K562 (cell line): Measurements from ENCODE around the gene PEX6. TPM values are rescaled to one million over a fixed set of nuclear protein-coding genes. Genes with fewer than 3 reads are reported as not detected.

Source experiments
- CTBP1 ChIP-seq: fragments of 450-650 bp; IDR thresholded peaks from 2 replicates; pipeline ENCODE4 v1.6.1; 2016; ENCODE audit warnings: borderline replicate concordance
- CXXC5 ChIP-seq: fragments of 250-450 bp; sonication (Bioruptor Pico); IDR thresholded peaks from 2 replicates; pipeline ENCODE4 v1.8.0; 2022; ENCODE audit warnings: inconsistent platforms, mild to moderate bottlenecking, moderate library complexity
- DMBX1 ChIP-seq: fragments of 250-450 bp; sonication (Bioruptor Pico); IDR thresholded peaks from 2 replicates; pipeline ENCODE4 v1.8.0; 2022; ENCODE audit warnings: inconsistent platforms, mild to moderate bottlenecking, moderate library complexity, borderline replicate concordance
- HLTF ChIP-seq: fragments of 450-650 bp; IDR thresholded peaks from 2 replicates; pipeline ENCODE4 v1.6.1; 2016
- HNRNPLL ChIP-seq: fragments of 200-400 bp; formaldehyde crosslinking; IDR thresholded peaks from 2 replicates; pipeline ENCODE4 v1.6.1; 2017; ENCODE audit warnings: low read length, low read depth, mild to moderate bottlenecking; ENCODE audit not compliant: poor library complexity, severe bottlenecking
- KDM2B ChIP-seq: fragments of 250-450 bp; sonication (Bioruptor Pico); IDR thresholded peaks from 2 replicates; pipeline ENCODE4 v1.8.0; 2021; ENCODE audit warnings: mild to moderate bottlenecking, moderate library complexity
- MAZ ChIP-seq, 2 experiments: fragments of 450-650 bp in 1 of 2; sonication (generic) in 1 of 2; formaldehyde crosslinking; IDR thresholded peaks in 1 of 2; conservative IDR thresholded peaks in 1 of 2; 2 replicates each; pipeline versions ENCODE4 v1.4.0 to v1.5.0; 2020; ENCODE audit warnings: mild to moderate bottlenecking in 1 of 2, missing genetic modification reagents in 1 of 2
- MBD2 ChIP-seq: sonication (generic); IDR thresholded peaks from 2 replicates; pipeline ENCODE4 v1.6.1; 2016; ENCODE audit warnings: low read depth, borderline replicate concordance
- NCOR1 ChIP-seq: fragments of 450-650 bp; IDR thresholded peaks from 2 replicates; pipeline ENCODE4 v1.6.1; 2016; ENCODE audit warnings: mild to moderate bottlenecking, moderate library complexity
- NR2C2 ChIP-seq, 2 experiments: fragments of 200-800 bp in 1 of 2; sonication (Bioruptor generic) in 1 of 2; sonication (generic) in 1 of 2; formaldehyde crosslinking in 1 of 2; IDR thresholded peaks; 2 replicates each; pipeline versions ENCODE4 v1.6.1 to v1.8.0; 2016 to 2022; ENCODE audit warnings: mild to moderate bottlenecking in 1 of 2, missing compliant biosample characterization in 1 of 2, missing genetic modification characterization in 1 of 2, missing genetic modification reagents in 1 of 2
- NRF1 ChIP-seq, 2 experiments: fragments of 450-650 bp; IDR thresholded peaks in 1 of 2; conservative IDR thresholded peaks in 1 of 2; 2 replicates each; pipeline ENCODE4 v1.6.1; 2014; ENCODE audit warnings: mild to moderate bottlenecking in 2 of 2
- RB1 ChIP-seq: fragments of 450-650 bp; IDR thresholded peaks from 2 replicates; pipeline ENCODE4 v1.6.1; 2017; ENCODE audit warnings: low read depth, mild to moderate bottlenecking
- RBBP5 ChIP-seq: fragments of 200-600 bp; sonication (generic); IDR thresholded peaks from 2 replicates; pipeline ENCODE4 v1.6.1; 2012; ENCODE audit warnings: borderline replicate concordance, mild to moderate bottlenecking, low read length, control low read depth, inconsistent platforms; ENCODE audit not compliant: insufficient read depth, poor library complexity, severe bottlenecking
- RCOR1 ChIP-seq, 2 experiments: IDR thresholded peaks; 2 replicates each; pipeline ENCODE4 v1.6.1; 2012; ENCODE audit warnings: low read depth in 2 of 2, low read length in 2 of 2, borderline replicate concordance in 1 of 2, improper control_type of control experiment in 1 of 2
- SPI1 ChIP-seq: IDR thresholded peaks from 2 replicates; pipeline ENCODE4 v1.6.1; 2011; ENCODE audit warnings: low read depth, low read length, control low read depth, borderline replicate concordance
- TAF15 ChIP-seq: fragments of 200-400 bp; formaldehyde crosslinking; IDR thresholded peaks from 2 replicates; pipeline ENCODE4 v1.6.1; 2017; ENCODE audit warnings: mild to moderate bottlenecking, low read depth, low read length, moderate library complexity
- TAF7 ChIP-seq: fragments of 450-650 bp; IDR thresholded peaks from 2 replicates; pipeline ENCODE4 v1.6.1; 2016; ENCODE audit warnings: missing genetic modification characterization, missing compliant biosample characterization
- ZBED1 ChIP-seq: IDR thresholded peaks from 2 replicates; pipeline ENCODE4 v1.6.1; 2014
- polyA plus RNA-seq, 8 experiments: library from polyadenylated mRNA; depleted of rRNA in 4 of 8; stranded (reverse) in 5 of 8; unstranded in 3 of 8; fragments of >200 nt; fragmentation: Nextera tagmentation in 2 of 8; fragmentation: Illumina TruSeq in 1 of 8; extraction: Ambion mirVana in 2 of 8; extraction: Trizol in 1 of 8; gene quantifications; 2 replicates each; pipeline versions ENCODE4 v1.2.1 to v1.2.3, GENCODE V29; 2011 to 2014; ENCODE audit warnings: inconsistent platforms in 1 of 8, missing spikeins in 1 of 8
- total RNA-seq, 7 experiments: library from RNA; depleted of rRNA in 6 of 7; stranded (reverse); fragments of >200 nt in 6 of 7; fragmentation: Illumina TruSeq in 2 of 7; extraction: Trizol in 2 of 7; gene quantifications; 2 replicates each; pipeline versions ENCODE4 v1.2.1 to v1.2.3, GENCODE V29; 2011 to 2021; ENCODE audit warnings: low replicate concordance in 1 of 7
- TF ChIP-seq, protein P1 (sequence below): fragments of 450-650 bp; conservative IDR thresholded peaks from 2 replicates; pipeline ENCODE4 v1.6.1; 2016; ENCODE audit warnings: missing genetic modification characterization, low read depth, mild to moderate bottlenecking, missing compliant biosample characterization, moderate library complexity
- TF ChIP-seq, protein P2 (sequence below): sonication (generic); formaldehyde crosslinking; IDR thresholded peaks from 2 replicates; pipeline ENCODE4 v1.5.0; 2020; ENCODE audit warnings: missing genetic modification reagents
- TF ChIP-seq, protein P3 (sequence below): IDR thresholded peaks from 2 replicates; pipeline ENCODE4 v1.6.1; 2011; ENCODE audit not compliant: insufficient read length; ENCODE audit errors: extremely low read depth
- TF ChIP-seq, protein P4 (sequence below): fragments of 450-650 bp; IDR thresholded peaks from 2 replicates; pipeline ENCODE4 v1.6.1; 2017; ENCODE audit warnings: antibody characterized with exemption

PEX6 gene
- total and polyA plus RNA-seq, 9 of the 15 experiments (the other 6 are each of a cell fraction or from before 2014, with no cell fraction given): 0.17 to 20.8 (median 6.9) TPM

DNA sequence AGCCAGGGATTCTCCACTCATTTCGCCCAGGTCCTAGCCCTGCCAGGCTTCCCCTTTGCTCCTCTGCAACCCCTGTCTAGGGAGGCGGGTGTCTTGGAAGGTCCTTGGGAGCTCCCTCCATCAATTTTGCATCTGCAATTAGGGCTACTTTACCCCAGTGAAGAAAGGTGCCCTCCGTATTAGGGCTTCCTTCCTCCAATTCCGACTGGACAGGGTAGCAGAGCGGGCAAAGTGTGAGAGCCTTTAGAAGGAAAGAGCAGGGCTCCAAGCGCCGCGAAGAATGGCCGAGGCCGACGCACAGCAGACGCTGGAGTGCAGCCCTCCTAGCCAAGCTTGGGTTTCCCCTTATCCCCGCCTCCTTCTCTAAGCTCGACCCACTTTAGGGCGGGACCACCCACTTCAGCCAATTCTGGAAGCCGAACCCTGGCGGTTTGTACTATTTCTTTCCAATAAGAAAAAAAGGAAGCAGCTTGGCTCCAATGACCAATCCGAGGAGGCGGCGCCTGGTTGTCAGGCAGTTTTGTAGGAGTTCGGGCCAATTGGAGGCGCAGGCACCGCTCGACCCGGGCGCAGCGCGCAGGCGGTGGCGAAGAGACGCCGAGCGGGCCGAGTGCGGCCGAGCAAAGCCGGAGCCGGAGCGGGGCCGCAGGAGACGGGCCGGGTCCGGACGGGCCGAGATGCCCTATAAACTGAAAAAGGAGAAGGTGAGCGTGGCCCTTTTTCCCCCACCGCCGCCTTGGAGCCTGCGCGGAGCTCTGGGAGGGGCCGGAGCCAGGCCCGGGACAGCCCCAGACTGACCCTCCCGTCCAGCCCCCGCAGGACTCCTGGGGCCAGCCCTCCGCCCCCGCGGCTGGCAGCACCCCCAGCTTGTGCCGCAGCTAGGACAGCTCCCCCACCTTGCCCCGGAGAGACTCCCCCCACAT lies 5.3 kb upstream of the PEX6 start, which contains the start of gene PPP2R5D (continued):
- TF ChIP-seq, protein P1, sequence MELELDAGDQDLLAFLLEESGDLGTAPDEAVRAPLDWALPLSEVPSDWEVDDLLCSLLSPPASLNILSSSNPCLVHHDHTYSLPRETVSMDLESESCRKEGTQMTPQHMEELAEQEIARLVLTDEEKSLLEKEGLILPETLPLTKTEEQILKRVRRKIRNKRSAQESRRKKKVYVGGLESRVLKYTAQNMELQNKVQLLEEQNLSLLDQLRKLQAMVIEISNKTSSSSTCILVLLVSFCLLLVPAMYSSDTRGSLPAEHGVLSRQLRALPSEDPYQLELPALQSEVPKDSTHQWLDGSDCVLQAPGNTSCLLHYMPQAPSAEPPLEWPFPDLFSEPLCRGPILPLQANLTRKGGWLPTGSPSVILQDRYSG (tag): no peak
- TF ChIP-seq NCOR1 (no peak), MAZ (CRISPR knock-in tag; conservative IDR thresholded peaks at IDR 0.05 in 1 of 2, IDR thresholded peaks at IDR 0.05 in 1 of 2) (peak; percentile 35 to 58), KDM2B (CRISPR knock-in tag) (peak; percentile 65; the same call in 1 of the 2 replicates), SPI1 (peak; percentile 48; the same call in 1 of the 2 replicates), TAF7 (tag) (0 out of 2 replicates have a peak, but pooled peaks have one; percentile 17), RB1 (peak; percentile 55; the same call in 1 of the 2 replicates), TAF15 (no peak), ZBED1 (peak; percentile 16; the same call in 1 of the 2 replicates), NR2C2 (CRISPR knock-in tag; IDR thresholded peaks at IDR 0.05) (0 out of 2 replicates have a peak, but pooled peaks have one; percentile 10), NR2C2 (tag; IDR thresholded peaks at IDR 0.05) (no peak), DMBX1 (no peak), MBD2 (peak; percentile 25), CTBP1 (peak; percentile 58; the same call in 1 of the 2 replicates), CXXC5 (CRISPR knock-in tag) (peak; percentile 65), NRF1 (conservative IDR thresholded peaks at IDR 0.05 in 1 of 2, IDR thresholded peaks at IDR 0.05 in 1 of 2) (peak; percentile 94 to 95), HLTF (peak; percentile 34; the same call in 1 of the 2 replicates), RBBP5 (peak; percentile 81), HNRNPLL (peak; percentile 81), RCOR1 (IDR thresholded peaks at IDR 0.05; ENCODE audit: borderline replicate concordance in 1 of 2, low read depth in 2 of 2, low read length in 2 of 2) (no peak)
- TF ChIP-seq, protein P2, sequence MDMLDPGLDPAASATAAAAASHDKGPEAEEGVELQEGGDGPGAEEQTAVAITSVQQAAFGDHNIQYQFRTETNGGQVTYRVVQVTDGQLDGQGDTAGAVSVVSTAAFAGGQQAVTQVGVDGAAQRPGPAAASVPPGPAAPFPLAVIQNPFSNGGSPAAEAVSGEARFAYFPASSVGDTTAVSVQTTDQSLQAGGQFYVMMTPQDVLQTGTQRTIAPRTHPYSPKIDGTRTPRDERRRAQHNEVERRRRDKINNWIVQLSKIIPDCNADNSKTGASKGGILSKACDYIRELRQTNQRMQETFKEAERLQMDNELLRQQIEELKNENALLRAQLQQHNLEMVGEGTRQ (CRISPR knock-in tag): no peak
- TF ChIP-seq, protein P3, sequence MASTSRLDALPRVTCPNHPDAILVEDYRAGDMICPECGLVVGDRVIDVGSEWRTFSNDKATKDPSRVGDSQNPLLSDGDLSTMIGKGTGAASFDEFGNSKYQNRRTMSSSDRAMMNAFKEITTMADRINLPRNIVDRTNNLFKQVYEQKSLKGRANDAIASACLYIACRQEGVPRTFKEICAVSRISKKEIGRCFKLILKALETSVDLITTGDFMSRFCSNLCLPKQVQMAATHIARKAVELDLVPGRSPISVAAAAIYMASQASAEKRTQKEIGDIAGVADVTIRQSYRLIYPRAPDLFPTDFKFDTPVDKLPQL: peak; percentile 47
- TF ChIP-seq, protein P4, sequence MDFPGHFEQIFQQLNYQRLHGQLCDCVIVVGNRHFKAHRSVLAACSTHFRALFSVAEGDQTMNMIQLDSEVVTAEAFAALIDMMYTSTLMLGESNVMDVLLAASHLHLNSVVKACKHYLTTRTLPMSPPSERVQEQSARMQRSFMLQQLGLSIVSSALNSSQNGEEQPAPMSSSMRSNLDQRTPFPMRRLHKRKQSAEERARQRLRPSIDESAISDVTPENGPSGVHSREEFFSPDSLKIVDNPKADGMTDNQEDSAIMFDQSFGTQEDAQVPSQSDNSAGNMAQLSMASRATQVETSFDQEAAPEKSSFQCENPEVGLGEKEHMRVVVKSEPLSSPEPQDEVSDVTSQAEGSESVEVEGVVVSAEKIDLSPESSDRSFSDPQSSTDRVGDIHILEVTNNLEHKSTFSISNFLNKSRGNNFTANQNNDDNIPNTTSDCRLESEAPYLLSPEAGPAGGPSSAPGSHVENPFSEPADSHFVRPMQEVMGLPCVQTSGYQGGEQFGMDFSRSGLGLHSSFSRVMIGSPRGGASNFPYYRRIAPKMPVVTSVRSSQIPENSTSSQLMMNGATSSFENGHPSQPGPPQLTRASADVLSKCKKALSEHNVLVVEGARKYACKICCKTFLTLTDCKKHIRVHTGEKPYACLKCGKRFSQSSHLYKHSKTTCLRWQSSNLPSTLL: no peak
